Right forelimb (tissue), 1 donor: ENCODE results near the gene LRWD1.
"Not testable (repeated sequence)": the region's sequence is repeated elsewhere in the genome, so short reads cannot be mapped to it uniquely, and the experiment has no call there.

Experiments
- DNase-seq: peaks from one replicate; pipeline ENCODE4 v3.0.0-alpha.2; 2018

The LRWD1 gene

DNA sequence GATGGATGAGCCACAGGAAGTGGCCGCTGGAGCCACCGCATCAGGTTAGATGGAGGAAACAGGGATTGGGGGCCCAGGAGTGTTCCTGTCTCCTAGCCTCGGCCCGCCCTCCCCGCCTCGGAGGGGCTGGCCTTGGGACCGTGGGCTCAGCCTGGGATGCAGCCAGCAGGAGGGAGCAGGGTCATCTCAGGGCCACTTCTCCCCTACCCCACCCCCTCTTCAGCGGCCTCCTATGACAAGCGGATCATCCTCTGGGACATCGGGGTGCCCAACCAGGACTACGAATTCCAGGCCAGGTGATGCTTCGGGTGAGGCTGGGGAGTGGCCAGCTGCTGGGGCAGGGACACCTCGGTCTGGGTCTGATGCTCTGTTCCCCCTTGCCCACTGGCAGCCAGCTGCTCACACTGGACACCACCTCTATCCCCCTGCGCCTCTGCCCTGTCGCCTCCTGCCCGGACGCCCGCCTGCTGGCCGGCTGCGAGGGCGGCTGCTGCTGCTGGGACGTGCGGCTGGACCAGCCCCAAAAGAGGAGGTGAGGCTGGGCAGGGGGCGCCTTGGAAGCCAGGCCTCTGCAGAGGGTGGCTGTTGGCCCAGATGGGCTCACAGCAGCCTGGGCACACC, 4.7 kb downstream of the LRWD1 start:
- no peak for DNase-seq

DNA sequence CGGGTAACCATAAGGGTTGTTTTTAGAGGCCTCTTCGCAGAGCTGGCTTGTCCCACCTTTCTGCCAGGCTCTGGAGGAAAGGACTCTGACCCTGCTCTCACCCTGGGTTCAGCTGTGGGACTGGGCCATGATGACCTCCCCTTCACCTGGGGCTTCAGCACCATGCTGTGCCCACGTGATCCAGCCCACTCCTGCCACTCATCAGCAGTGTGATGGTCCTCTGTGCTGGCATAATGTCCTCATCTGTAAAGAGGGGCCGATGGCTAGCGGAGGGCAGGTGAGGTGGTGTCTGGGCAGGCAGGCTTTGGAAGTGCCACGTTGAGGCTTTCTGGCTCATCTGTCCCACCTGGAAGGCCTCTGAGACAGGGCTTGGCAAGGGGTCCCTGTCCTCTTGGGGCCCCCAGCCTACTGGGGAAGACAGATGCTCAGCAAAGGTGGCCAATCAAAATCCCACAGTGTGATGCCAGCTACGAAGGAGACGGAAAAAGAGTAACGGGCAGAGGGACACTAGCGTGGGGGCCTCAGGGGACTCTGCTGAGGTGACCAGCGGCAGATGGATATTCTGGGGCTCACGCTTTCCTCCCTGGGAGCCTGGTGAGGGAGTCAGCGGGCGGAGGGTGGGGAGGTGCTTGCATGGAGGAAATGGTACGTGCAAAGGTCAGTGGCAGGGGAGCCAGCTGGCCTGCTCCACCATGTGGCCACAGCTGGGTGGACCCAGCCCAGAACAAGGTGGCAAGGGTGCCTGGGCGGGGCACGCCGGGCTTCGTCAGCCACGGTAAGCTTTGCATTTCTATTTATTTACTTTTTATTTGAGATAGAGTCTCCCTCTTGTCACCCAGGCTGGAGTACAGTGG, 5.4 kb downstream of the LRWD1 start:
- no peak for DNase-seq

DNA sequence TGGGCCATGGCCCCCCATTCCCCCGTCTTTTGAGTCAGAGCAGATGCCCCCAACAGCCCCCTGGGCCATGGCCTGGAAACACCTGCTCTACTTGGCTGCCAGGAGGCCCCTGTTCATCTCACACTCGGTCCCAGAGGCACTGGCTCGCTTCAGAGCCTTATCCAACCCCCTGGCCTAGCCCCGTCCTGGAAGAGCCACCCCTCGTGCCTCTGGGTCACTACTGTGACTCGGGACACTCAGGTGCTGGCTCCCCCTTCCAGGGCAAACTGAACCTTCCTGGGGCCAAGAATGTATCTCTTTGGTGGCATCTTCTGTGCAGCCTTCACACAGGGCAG, 7.0 kb downstream of the LRWD1 start:
- no peak for DNase-seq

DNA sequence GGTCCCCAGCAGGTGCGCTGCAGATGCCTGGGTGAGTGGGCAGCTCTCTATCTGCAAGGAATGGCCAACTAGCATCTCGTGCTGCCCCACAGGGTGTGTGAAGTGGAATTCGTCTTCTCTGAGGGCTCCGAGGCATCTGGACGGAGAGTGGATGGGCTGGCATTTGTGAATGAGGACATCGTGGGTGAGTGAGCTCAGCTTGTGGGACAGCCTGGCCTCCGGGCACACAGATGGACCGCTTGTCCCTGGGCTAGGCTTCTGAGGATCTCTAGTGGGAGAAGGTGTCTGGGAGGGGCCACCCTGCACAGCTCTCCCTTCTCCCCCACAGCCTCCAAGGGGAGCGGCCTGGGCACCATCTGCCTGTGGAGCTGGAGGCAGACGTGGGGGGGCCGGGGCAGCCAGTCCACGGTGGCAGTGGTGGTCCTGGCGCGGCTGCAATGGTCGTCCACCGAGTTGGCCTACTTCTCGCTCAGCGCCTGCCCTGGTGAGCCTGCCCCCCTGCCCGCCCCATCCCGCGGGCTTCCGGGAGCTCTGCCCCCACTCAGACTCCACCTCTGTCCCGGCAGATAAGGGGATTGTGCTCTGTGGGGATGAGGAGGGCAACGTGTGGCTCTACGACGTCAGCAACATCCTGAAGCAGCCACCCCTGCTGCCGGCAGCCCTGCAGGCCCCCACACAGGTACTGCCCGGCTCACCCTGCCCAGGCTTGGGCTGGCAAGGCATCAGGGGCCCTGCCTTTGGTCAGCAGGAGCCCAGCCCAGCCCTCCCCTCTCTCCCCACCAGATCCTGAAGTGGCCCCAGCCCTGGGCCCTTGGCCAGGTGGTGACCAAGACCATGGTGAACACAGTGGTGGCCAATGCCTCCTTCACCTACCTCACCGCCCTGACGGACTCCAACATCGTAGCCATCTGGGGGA, 7.6 kb downstream of the LRWD1 start:
- no peak for DNase-seq

- no peak for DNase-seq
Observed at GRCh38 chr7:102473271-102473991, 8.6 kb downstream of the LRWD1 start.

DNA sequence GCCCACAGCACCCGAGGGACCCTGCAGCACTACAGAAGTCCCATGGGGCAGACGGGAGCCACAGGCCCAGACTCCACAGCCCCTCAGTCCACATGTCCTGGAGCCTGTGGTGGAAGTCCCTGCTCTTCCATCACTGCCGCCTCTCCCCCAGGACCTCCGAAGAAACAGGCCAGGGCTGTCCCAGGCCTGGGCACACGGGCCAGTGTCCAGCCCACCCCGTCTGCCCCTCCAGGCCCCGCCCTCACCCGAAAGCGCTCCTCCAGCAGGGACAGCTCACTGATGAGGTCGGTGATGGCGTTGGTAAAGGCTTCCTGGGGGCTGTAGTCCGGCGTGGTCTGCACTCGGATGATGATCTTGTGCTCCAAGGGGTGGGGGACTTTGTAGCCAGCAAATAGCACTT, 9.3 kb downstream of the LRWD1 start:
- not testable (repeated sequence) for DNase-seq

GRCh38 chr7:102474736-102475435, 10.1 kb downstream of the LRWD1 start:
- not testable (repeated sequence) for DNase-seq

DNA sequence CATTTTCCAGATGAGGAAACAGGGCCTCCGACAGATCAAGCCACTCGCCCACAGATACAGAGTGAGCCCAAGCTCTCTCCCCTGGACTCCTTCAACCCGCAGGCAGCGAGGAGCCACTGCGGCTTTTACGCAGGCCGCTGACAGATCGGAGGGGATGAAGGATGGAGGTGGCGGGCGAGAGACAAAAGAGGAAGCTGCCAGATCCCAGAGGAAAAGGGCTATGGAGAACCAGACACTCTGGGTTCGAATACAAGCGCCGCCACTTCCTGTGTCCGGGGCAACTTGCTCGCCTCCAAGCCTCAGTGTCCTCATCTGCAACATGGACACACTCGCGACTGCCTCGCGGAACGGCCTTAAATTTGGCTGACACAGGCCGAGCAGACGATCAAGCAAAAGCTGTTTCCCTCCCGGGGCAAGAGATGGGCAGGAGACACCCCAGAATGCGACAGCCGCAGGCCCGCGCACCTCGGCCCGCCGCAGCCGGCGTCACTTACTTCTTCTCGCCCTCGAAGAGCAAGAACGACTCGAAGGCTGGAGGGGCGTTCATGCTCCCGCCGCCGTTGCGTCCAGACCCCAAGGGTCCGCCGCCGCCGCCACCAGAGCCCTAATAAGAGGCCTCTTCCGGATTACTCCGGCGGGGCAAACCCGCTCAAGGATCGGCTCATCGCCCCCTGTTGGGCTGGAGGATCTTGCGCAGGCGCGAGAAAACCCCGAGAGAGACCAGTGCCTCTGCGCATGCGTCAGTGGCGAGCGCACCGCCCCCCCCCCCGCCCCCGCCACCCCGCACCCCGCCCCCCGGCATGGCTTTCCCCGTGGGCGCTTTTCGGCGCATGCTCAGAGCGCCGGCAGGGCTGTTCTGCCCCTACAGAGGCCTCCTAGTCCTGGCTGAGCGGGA, 13.8 kb downstream of the LRWD1 start, which contains the start of gene POLR2J:
Gene POLR2J, minus strand, starts transcription at position 609 of the 895 bp plus-strand sequence. Its CDS starts 62 bp downstream, at position 547.
- DNase-seq = peak; percentile 88

DNA sequence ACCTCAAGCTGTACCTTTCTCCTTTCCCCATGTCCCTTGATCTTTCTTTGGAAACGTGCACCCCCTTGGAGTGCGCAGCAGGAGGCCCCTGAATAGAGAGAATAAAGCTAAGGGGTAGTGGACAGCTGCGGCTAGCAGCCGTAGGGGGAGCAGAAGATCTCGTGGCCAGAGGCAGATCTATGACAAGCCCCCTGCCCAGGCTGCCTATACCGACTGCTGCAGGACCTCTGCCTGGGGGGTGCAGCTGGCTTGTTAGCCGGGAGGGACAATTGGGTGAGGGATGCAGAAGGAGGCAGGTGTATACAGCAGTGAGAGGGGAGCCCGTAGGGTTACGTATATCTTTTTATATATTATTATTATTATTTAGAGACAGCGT, 14.4 kb downstream of the LRWD1 start:
- DNase-seq = not testable (repeated sequence)

GRCh38 chr7:102479982-102480637, 15.3 kb downstream of the LRWD1 start:
- DNase-seq = not testable (repeated sequence)

- DNase-seq = not testable (repeated sequence)
Observed at GRCh38 chr7:102481962-102482361, 17.2 kb downstream of the LRWD1 start.

GRCh38 chr7:102484317-102484716, 19.5 kb downstream of the LRWD1 start:
- DNase-seq = not testable (repeated sequence)

GRCh38 chr7:102490529-102491075, 25.8 kb downstream of the LRWD1 start:
- DNase-seq = not testable (repeated sequence)

- DNase-seq = not testable (repeated sequence)
Observed at GRCh38 chr7:102493220-102493935, 28.6 kb downstream of the LRWD1 start.

DNA sequence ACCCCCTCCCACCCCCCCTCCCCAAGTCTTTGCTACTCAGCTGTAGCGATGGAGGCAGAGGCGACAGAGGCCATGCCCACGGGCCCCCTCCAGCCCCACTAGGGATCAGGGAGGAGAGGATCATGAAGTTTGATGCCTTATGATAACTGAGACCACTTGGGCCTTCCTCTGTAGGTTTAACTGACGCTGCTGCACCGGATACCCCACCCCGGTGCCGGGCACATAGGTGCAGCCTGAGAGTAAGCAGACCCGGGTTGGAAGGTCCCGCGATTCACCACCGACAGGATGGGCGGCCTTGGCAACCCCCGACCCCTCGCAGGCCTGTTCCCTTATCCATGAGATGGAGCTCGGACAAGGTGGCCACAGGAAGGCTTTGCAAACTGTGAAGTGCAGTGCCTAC, 29.2 kb downstream of the LRWD1 start:
- DNase-seq = not testable (repeated sequence)

DNA sequence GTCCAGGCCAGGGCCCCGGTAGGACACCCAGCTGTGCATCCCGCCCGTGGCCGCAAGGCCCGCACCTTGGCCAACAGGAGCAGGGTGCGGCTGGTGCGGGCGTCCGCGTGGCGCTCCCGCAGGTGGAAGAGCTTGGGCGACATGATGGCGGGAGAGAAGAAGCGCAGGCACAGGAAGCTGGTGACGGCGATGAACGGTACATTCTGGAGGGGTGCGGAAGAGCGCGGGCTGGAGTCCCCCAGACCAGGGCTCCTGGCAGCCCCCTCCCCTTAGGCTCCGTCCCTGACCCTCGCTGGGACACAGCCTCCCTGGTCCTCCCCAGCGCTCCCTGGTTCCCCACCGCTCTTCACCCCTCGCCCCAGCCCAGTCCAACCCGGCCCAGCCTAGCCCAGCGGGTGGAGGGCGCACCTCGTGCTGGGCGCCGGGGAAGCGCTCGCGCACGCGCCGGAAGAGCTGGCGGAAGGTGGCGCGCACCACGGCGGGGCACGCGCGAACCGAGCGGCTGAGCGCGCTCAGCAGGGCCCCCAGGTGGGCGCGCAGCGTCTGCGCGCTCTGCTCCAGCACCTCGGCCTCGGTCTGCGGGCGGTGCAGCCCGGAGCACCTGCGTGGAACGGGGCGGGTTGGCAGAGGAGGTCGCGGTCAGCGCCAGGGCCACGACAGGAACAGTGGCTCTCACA, 29.8 kb downstream of the LRWD1 start:
- not testable (repeated sequence) for DNase-seq

DNA sequence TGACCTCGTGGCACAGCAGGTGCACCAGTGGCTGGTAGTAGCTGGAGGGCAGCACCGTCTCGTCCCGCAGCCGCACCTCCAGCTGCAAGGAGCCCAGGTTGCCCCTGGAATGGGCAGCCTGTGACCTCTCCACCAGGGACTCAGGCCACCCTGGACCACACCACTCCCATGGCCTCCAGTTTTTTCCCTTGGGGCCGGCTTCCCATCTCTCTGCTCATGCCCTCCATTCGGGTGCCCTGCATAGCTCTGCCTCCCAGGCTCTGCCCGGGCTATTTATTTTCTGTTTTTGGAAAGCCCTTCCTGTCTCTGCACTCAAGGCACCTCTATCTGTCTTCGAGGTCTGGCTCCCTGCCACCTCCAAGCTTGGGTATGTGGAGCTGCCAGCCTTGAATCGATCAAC, 32.1 kb downstream of the LRWD1 start:
- DNase-seq = not testable (repeated sequence)

GRCh38 chr7:102497308-102497707, 32.5 kb downstream of the LRWD1 start:
- DNase-seq = not testable (repeated sequence)

- not testable (repeated sequence) for DNase-seq
Observed at GRCh38 chr7:102498321-102498720, 33.5 kb downstream of the LRWD1 start.
